Measurements from ENCODE around the gene KLF3. TPM values are rescaled to one million over a fixed set of nuclear protein-coding genes. Genes with fewer than 3 reads are reported as not detected.

Gene KLF3
- total and polyA plus RNA-seq, 11 donors, result 7.4 to 36.4 (median 20.8) TPM

GRCh38 chr4:38639242-38639641, 24.8 kb upstream of the KLF3 start:
- no peaks in the 10 kb centered on the region for H3K36me3 ChIP-seq
- no peak overlapping the region for H3K27ac ChIP-seq
- intact Hi-C loops (cut with DNase I), result no loop called here
- H3K4me1 ChIP-seq, result peaks cover 0 to 4% (median 3%) of the 10 kb centered on the region in 12 donors
- no peaks in the 10 kb centered on the region for H3K27me3 ChIP-seq
- peaks cover 0 to 5% (median 0%) of the 10 kb centered on the region in 12 donors for H3K9me3 ChIP-seq
- 93 to 98% (median 97%) methylated on average over 3 of the region's 3 CpGs for WGBS, 4 donors
- no peak for ATAC-seq
- TF ChIP-seq CTCF (IDR thresholded peaks at IDR 0.05) (no peak), POLR2A (IDR thresholded peaks at IDR 0.05) (no peak)
- no peak for DNase-seq
- H3K4me3 ChIP-seq, result no peak overlapping the region

- intact Hi-C loops (cut with DNase I), result loop anchor here in 1 of 10 donors (10.0 kb wide), 1 partner anchor 67 kb away; no protein-coding TSS in a partner anchor
- Histone ChIP-seq H3K36me3 (no peaks in the 10 kb centered on the region), H3K9me3 (peaks cover 0 to 5% (median 0%) of the 10 kb centered on the region in 12 donors), H3K27me3 (no peaks in the 10 kb centered on the region), H3K4me3 (no peak overlapping the region), H3K27ac (no peak overlapping the region), H3K4me1 (no peaks in the 10 kb centered on the region)
- DNase-seq (no peak), ATAC-seq (no peak)
- no peak for TF ChIP-seq CTCF (IDR thresholded peaks at IDR 0.05)
- TF ChIP-seq POLR2A (IDR thresholded peaks at IDR 0.05), result no peak
- WGBS, 4 donors, result 91 to 99% (median 94%) methylated on average over 1 of the region's 1 CpG
These were observed 22.2 kb upstream of the KLF3 start for GRCh38 chr4:38641811-38642210.

GRCh38 chr4:38644201-38644600, 19.8 kb upstream of the KLF3 start:
- TF ChIP-seq POLR2A (IDR thresholded peaks at IDR 0.05), result no peak
- TF ChIP-seq CTCF (IDR thresholded peaks at IDR 0.05), result no peak
- Histone ChIP-seq H3K4me3 (no peak overlapping the region), H3K36me3 (no peaks in the 10 kb centered on the region), H3K4me1 (no peaks in the 10 kb centered on the region), H3K27me3 (no peaks in the 10 kb centered on the region), H3K9me3 (peaks cover 0 to 5% (median 0%) of the 10 kb centered on the region in 12 donors), H3K27ac (no peak overlapping the region)
- intact Hi-C loops (cut with DNase I), result loop anchor here in 1 of 10 donors (10.0 kb wide), 1 partner anchor 69 kb away; no protein-coding TSS in a partner anchor
- no peak for ATAC-seq
- WGBS, 4 donors, result 92 to 99% (median 95%) methylated on average over 3 of the region's 3 CpGs
- DNase-seq, result no peak

GRCh38 chr4:38647101-38647819, 16.7 kb upstream of the KLF3 start:
- no peak overlapping the region for H3K4me3 ChIP-seq
- no peak overlapping the region for H3K27ac ChIP-seq
- ATAC-seq (no peak), DNase-seq (no peak)
- H3K4me1 ChIP-seq, result no peaks in the 10 kb centered on the region
- WGBS, 4 donors, result 96 to 99% (median 97%) methylated on average over 2 of the region's 2 CpGs
- no peaks in the 10 kb centered on the region for H3K36me3 ChIP-seq
- no peaks in the 10 kb centered on the region for H3K9me3 ChIP-seq
- intact Hi-C loops (cut with DNase I), result loop anchor here in 1 of 10 donors (10.0 kb wide), 1 partner anchor 72 kb away; no protein-coding TSS in a partner anchor
- H3K27me3 ChIP-seq, result no peaks in the 10 kb centered on the region
- no peak for TF ChIP-seq POLR2A (IDR thresholded peaks at IDR 0.05)
- TF ChIP-seq CTCF (IDR thresholded peaks at IDR 0.05), result no peak

Measured in heart left ventricle (tissue), 16 donors.